Ascending aorta (tissue), 2 donors: Measurements from ENCODE around the gene RHOF. TPM values are rescaled to one million over a fixed set of nuclear protein-coding genes. Genes with fewer than 3 reads are reported as not detected.
"Not testable (repeated sequence)": the region's sequence is repeated elsewhere in the genome, so short reads cannot be mapped to it uniquely, and the experiment has no call there.

Source experiments
- DNase-seq, 2 donors: peaks; one replicate each; pipeline ENCODE4 v3.0.0-alpha.2; 2019; ENCODE audit warnings: low spot score in 2 of 2
- H3K27ac ChIP-seq, 2 donors: fragments of 200-600 bp; sonication (generic); one replicate each; pipeline ENCODE4 v1.5.1; 2016 to 2017; ENCODE audit warnings: mild to moderate bottlenecking in 1 of 2
- H3K27me3 ChIP-seq: fragments of 200-600 bp; sonication (generic); one replicate; pipeline ENCODE4 v1.5.1; 2017
- H3K36me3 ChIP-seq, 2 donors: fragments of 200-600 bp; sonication (generic); one replicate each; pipeline ENCODE4 v1.5.1; 2016
- H3K4me1 ChIP-seq, 2 donors: fragments of 200-600 bp; sonication (generic); one replicate each; pipeline ENCODE4 v1.5.1; 2016 to 2017; ENCODE audit warnings: mild to moderate bottlenecking in 1 of 2
- H3K4me3 ChIP-seq, 2 donors: fragments of 200-600 bp; sonication (generic); one replicate each; pipeline ENCODE4 v1.5.1; 2016 to 2017; ENCODE audit warnings: mild to moderate bottlenecking in 1 of 2
- H3K9me3 ChIP-seq, 2 donors: fragments of 200-600 bp; sonication (generic); one replicate each; pipeline ENCODE4 v1.5.1; 2016
- CTCF ChIP-seq, 3 experiments: fragments of 200-600 bp in 2 of 3; fragments of 450-650 bp in 1 of 3; sonication (generic) in 2 of 3; IDR thresholded peaks; one replicate each; pipeline ENCODE4 v1.5.1; 2016 to 2019; ENCODE audit warnings: antibody characterized with exemption in 3 of 3, mild to moderate bottlenecking in 1 of 3, moderate library complexity in 1 of 3
- intact Hi-C: fragments of 100-400 bp; cut with DNase I; formaldehyde crosslinking; loops from one replicate; pipeline ENCODE4 v1.15.1; 2023
- total RNA-seq: library from RNA; depleted of rRNA; stranded (reverse); fragments of >200 nt; gene quantifications from one replicate; pipeline ENCODE4 v1.1.0, GENCODE V29; 2016

RHOF gene
- total RNA-seq, 1 donor from 2014 or later, result 1.9 TPM

DNA sequence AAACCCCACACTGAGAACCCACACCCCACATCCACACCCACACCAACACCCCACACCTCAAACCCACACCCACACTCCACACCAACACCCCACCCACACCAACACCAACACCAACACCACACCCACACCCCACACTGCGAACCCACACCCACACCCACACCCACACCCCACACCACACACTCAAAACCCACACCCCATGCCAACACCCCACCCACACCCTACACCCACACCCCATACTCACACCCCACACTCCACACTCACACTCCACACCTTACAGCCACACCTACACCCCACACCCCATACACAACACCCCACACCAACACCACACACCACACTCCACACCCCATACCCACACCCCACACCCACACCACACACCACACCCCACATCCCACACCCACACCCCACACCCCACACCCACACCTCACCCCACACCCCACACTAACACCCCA lies 43.0 kb downstream of the RHOF start:
- Histone ChIP-seq H3K27me3 (no peaks in the 10 kb centered on the region), H3K9me3 (no peaks in the 10 kb centered on the region), H3K36me3 (no peaks in the 10 kb centered on the region), H3K4me1 (peaks cover 0 to 8% of the 10 kb centered on the region in 2 donors), H3K27ac (no peak overlapping the region), H3K4me3 (no peak overlapping the region)
- no peak for TF ChIP-seq CTCF (IDR thresholded peaks at IDR 0.05)
- DNase-seq, result no peak
- intact Hi-C loops, result no loop called here

- H3K4me1 ChIP-seq, result peaks cover 0 to 7% of the 10 kb centered on the region in 2 donors
- no peaks in the 10 kb centered on the region for H3K27me3 ChIP-seq
- intact Hi-C loops, result no loop called here
- TF ChIP-seq CTCF (IDR thresholded peaks at IDR 0.05), result no peak
- DNase-seq, result no peak
- H3K9me3 ChIP-seq, result no peaks in the 10 kb centered on the region
- H3K4me3 ChIP-seq, result no peak overlapping the region
- peak overlapping the region in 1 of 2 donors; percentile 27 for H3K27ac ChIP-seq
- H3K36me3 ChIP-seq, result no peaks in the 10 kb centered on the region
These were observed 44.2 kb downstream of the RHOF start for GRCh38 chr12:121749267-121749666.

GRCh38 chr12:121748571-121749265 lies 44.8 kb downstream of the RHOF start:
- H3K36me3 ChIP-seq, result no peaks in the 10 kb centered on the region
- intact Hi-C loops, result no loop called here
- H3K27ac ChIP-seq, result peak overlapping the region; percentile 27 to 31
- H3K4me3 ChIP-seq, result no peak overlapping the region
- H3K27me3 ChIP-seq, result no peaks in the 10 kb centered on the region
- peak in 1 of 2 donors; percentile 20 for DNase-seq
- H3K9me3 ChIP-seq, result no peaks in the 10 kb centered on the region
- H3K4me1 ChIP-seq, result peaks cover 0 to 1% of the 10 kb centered on the region in 2 donors
- no peak for TF ChIP-seq CTCF (IDR thresholded peaks at IDR 0.05)

DNA sequence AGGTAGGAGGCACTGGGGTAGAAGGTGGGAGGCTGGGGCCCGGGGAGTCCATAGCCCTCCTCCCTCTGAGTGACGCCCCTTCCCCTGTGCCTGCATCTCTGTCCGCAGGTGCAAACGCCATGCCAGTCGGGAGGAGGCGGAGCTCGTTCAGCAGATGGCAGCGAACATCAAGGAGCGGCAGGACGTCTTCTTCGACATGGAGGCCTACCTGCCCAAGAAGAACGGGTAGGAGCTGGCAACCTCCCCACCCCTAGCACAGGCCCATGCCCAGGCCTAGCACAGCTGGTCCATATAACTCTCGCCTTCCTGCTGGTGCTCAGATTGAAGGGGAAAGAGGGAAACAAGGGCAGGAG lies 45.3 kb downstream of the RHOF start:
- TF ChIP-seq CTCF (IDR thresholded peaks at IDR 0.05), result no peak
- Histone ChIP-seq H3K9me3 (no peaks in the 10 kb centered on the region), H3K4me1 (no peaks in the 10 kb centered on the region), H3K36me3 (no peaks in the 10 kb centered on the region), H3K4me3 (no peak overlapping the region), H3K27me3 (no peaks in the 10 kb centered on the region), H3K27ac (peak overlapping the region; percentile 24 to 31)
- DNase-seq, result no peak
- intact Hi-C loops, result no loop called here

- H3K27me3 ChIP-seq, H3K4me3 ChIP-seq, H3K4me1 ChIP-seq, DNase-seq, intact Hi-C loops, H3K27ac ChIP-seq, H3K9me3 ChIP-seq, H3K36me3 ChIP-seq: not testable (repeated sequence)
These were observed 47.9 kb downstream of the RHOF start for GRCh38 chr12:121745545-121745944.

GRCh38 chr12:121741743-121742142 lies 51.7 kb downstream of the RHOF start:
- no peak for TF ChIP-seq CTCF (IDR thresholded peaks at IDR 0.05)
- H3K4me3 ChIP-seq, result no peak overlapping the region
- peak overlapping the region; percentile 47 to 77 for H3K27ac ChIP-seq
- intact Hi-C loops, result loop anchor here (2.0 kb wide), 1 partner anchor 29 kb away; the partner anchor contains the start of gene TMEM120B
- no peak for DNase-seq
- H3K27me3 ChIP-seq, result no peaks in the 10 kb centered on the region
- H3K36me3 ChIP-seq, result no peaks in the 10 kb centered on the region
- H3K9me3 ChIP-seq, result no peaks in the 10 kb centered on the region
- peaks cover 0 to 7% of the 10 kb centered on the region in 2 donors for H3K4me1 ChIP-seq
